ENCODE measurements around the gene EIPR1. TPM values are rescaled to one million over a fixed set of nuclear protein-coding genes. Genes with fewer than 3 reads are reported as not detected.

The EIPR1 gene
- total RNA-seq, 4 donors from 2014 or later = 13.8 to 19.0 (median 15.3) TPM

- TF ChIP-seq EP300 (IDR thresholded peaks at IDR 0.05) (no peak), CTCF (IDR thresholded peaks at IDR 0.05) (no peak), POLR2AphosphoS5 (IDR thresholded peaks at IDR 0.05) (no peak), POLR2A (IDR thresholded peaks at IDR 0.05; ENCODE audit: low read depth) (no peak)
- no peak for DNase-seq (ENCODE audit: extremely low spot score)
- intact Hi-C loops (cut with DNase I) = no loop called here
- H3K27me3 ChIP-seq = no peaks in the 10 kb centered on the region
- peaks cover 0 to 26% (median 9%) of the 10 kb centered on the region in 4 donors for H3K36me3 ChIP-seq
- no peak overlapping the region for H3K4me3 ChIP-seq
- 91% methylated on average over 14 of the region's 14 CpGs for WGBS
- no peaks in the 10 kb centered on the region for H3K4me1 ChIP-seq
- no peaks in the 10 kb centered on the region for H3K9me3 ChIP-seq
- no peak overlapping the region for H3K27ac ChIP-seq (replicated peaks in 1 of 4)
These were observed 120.5 kb downstream of the EIPR1 start for GRCh38 chr2:3257166-3257565.

GRCh38 chr2:3256605-3257004, 121.0 kb downstream of the EIPR1 start:
- no peaks in the 10 kb centered on the region for H3K4me1 ChIP-seq
- H3K36me3 ChIP-seq = peaks cover 0 to 29% (median 9%) of the 10 kb centered on the region in 4 donors
- TF ChIP-seq POLR2A (IDR thresholded peaks at IDR 0.05; ENCODE audit: low read depth) (no peak), CTCF (IDR thresholded peaks at IDR 0.05) (no peak), EP300 (IDR thresholded peaks at IDR 0.05) (no peak), POLR2AphosphoS5 (IDR thresholded peaks at IDR 0.05) (no peak)
- no peak for DNase-seq (ENCODE audit: extremely low spot score)
- 97% methylated on average over 13 of the region's 13 CpGs for WGBS
- intact Hi-C loops (cut with DNase I) = no loop called here
- H3K27ac ChIP-seq (replicated peaks in 1 of 4) = no peak overlapping the region
- H3K27me3 ChIP-seq = no peaks in the 10 kb centered on the region
- no peaks in the 10 kb centered on the region for H3K9me3 ChIP-seq
- H3K4me3 ChIP-seq = no peak overlapping the region

- TF ChIP-seq POLR2A (IDR thresholded peaks at IDR 0.05; ENCODE audit: low read depth) (no peak), POLR2AphosphoS5 (IDR thresholded peaks at IDR 0.05) (no peak), CTCF (IDR thresholded peaks at IDR 0.05) (no peak), EP300 (IDR thresholded peaks at IDR 0.05) (no peak)
- peaks cover 0 to 29% (median 9%) of the 10 kb centered on the region in 4 donors for H3K36me3 ChIP-seq
- no peak overlapping the region for H3K27ac ChIP-seq (replicated peaks in 1 of 4)
- H3K4me1 ChIP-seq = no peaks in the 10 kb centered on the region
- 95% methylated on average over 16 of the region's 16 CpGs for WGBS
- no peaks in the 10 kb centered on the region for H3K27me3 ChIP-seq
- H3K4me3 ChIP-seq = no peak overlapping the region
- H3K9me3 ChIP-seq = no peaks in the 10 kb centered on the region
- no peak for DNase-seq (ENCODE audit: extremely low spot score)
- intact Hi-C loops (cut with DNase I) = no loop called here
These were observed 121.5 kb downstream of the EIPR1 start for GRCh38 chr2:3256157-3256556.

- 94% methylated on average over 10 of the region's 10 CpGs for WGBS
- DNase-seq (ENCODE audit: extremely low spot score) = peak; percentile 45
- Histone ChIP-seq H3K9me3 (peaks cover 0 to 8% (median 6%) of the 10 kb centered on the region in 4 donors), H3K4me3 (no peak overlapping the region), H3K27me3 (no peaks in the 10 kb centered on the region), H3K27ac (replicated peaks in 1 of 4) (no peak overlapping the region), H3K4me1 (no peaks in the 10 kb centered on the region), H3K36me3 (peaks cover 0 to 33% (median 9%) of the 10 kb centered on the region in 4 donors)
- TF ChIP-seq POLR2A (IDR thresholded peaks at IDR 0.05; ENCODE audit: low read depth) = no peak
- intact Hi-C loops (cut with DNase I) = no loop called here
These were observed 123.1 kb downstream of the EIPR1 start for GRCh38 chr2:3254442-3254941.

- peaks cover 0 to 13% (median 11%) of the 10 kb centered on the region in 4 donors for H3K9me3 ChIP-seq
- no peaks in the 10 kb centered on the region for H3K4me1 ChIP-seq
- peaks cover 0 to 33% (median 10%) of the 10 kb centered on the region in 4 donors for H3K36me3 ChIP-seq
- WGBS = 81% methylated on average over 13 of the region's 15 CpGs
- peak; percentile 68 for DNase-seq (ENCODE audit: extremely low spot score)
- no peak overlapping the region for H3K4me3 ChIP-seq
- no peak for TF ChIP-seq EP300 (IDR thresholded peaks at IDR 0.05)
- no peak for TF ChIP-seq CTCF (IDR thresholded peaks at IDR 0.05)
- TF ChIP-seq POLR2AphosphoS5 (IDR thresholded peaks at IDR 0.05) = no peak
- TF ChIP-seq POLR2A (IDR thresholded peaks at IDR 0.05; ENCODE audit: low read depth) = no peak
- intact Hi-C loops (cut with DNase I) = no loop called here
- H3K27ac ChIP-seq (replicated peaks in 1 of 4) = no peak overlapping the region
- H3K27me3 ChIP-seq = no peaks in the 10 kb centered on the region
These were observed 123.6 kb downstream of the EIPR1 start for GRCh38 chr2:3253913-3254441.

Data from esophagus muscularis mucosa (tissue), 4 donors.